Body of pancreas (tissue), 4 donors: Measurements from ENCODE around the gene SFN.

Experiments used
- CTCF ChIP-seq, 7 experiments: fragments of 450-650 bp in 4 of 7; fragments of 200-600 bp in 3 of 7; sonication (generic) in 3 of 7; IDR thresholded peaks; one replicate each; pipeline ENCODE4 v1.5.1; 2016 to 2019; ENCODE audit warnings: antibody characterized with exemption in 7 of 7
- POLR2A ChIP-seq, 3 donors: fragments of 450-650 bp; IDR thresholded peaks; one replicate each; pipeline ENCODE4 v1.6.1; 2016; ENCODE audit warnings: antibody characterized with exemption in 3 of 3, mild to moderate bottlenecking in 2 of 3

DNA sequence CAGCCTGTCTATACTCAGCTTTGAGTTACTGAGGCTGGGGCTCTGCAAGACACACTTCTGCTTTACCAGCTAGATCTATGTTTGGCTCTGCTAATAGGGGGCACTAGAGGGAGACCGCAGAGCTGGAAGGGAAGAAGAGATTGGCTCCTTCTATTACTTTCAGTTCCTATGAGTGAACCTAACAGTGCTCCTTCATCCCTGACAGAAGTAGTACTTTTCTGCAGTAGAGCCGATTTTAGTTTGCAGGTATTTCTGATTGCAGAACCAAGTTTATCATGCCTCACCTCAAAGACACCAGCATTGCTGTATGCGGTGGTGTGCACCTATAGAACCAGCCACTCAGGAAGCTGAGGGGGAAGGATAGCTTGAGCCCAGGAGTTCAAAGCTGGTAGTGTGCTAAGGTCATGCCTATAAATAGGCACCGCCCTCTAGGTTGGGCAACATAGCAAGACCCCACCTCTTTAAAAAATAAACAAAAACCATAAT lies 42.1 kb upstream of the SFN start:
- TF ChIP-seq POLR2A (IDR thresholded peaks at IDR 0.05) = no peak
- no peak for TF ChIP-seq CTCF (IDR thresholded peaks at IDR 0.05)
